ENCODE data around the gene RORC. TPM values are rescaled to one million over a fixed set of nuclear protein-coding genes. Genes with fewer than 3 reads are reported as not detected.

RORC gene
- not detected for polyA plus RNA-seq (2012; ENCODE audit: insufficient read length, low read depth)

DNA sequence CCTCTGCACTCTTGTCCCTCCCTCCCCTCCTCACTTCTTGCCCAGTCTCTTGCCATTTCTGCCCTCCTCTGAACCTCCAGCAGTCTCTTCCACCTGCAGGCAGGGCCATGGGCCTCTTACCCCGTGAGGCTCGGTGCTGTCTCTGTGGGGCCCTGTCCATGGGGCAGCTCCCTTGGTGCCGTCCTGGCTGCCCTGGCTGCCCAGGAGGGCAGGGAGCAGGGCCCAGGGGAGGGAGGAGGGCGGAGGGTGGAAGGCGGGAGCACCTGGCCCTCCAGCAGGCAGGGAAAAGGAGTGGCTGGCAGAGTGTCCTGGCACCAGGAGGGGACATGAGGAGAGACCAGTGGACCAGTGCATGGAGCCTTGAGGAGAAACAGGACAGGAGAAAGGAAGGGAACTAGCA is at the start of gene RORC:
TSS of gene RORC (minus strand) at position 198 of the 400 bp plus-strand sequence. CDS start at position 160, 38 bp downstream.
- TF ChIP-seq, protein P1, sequence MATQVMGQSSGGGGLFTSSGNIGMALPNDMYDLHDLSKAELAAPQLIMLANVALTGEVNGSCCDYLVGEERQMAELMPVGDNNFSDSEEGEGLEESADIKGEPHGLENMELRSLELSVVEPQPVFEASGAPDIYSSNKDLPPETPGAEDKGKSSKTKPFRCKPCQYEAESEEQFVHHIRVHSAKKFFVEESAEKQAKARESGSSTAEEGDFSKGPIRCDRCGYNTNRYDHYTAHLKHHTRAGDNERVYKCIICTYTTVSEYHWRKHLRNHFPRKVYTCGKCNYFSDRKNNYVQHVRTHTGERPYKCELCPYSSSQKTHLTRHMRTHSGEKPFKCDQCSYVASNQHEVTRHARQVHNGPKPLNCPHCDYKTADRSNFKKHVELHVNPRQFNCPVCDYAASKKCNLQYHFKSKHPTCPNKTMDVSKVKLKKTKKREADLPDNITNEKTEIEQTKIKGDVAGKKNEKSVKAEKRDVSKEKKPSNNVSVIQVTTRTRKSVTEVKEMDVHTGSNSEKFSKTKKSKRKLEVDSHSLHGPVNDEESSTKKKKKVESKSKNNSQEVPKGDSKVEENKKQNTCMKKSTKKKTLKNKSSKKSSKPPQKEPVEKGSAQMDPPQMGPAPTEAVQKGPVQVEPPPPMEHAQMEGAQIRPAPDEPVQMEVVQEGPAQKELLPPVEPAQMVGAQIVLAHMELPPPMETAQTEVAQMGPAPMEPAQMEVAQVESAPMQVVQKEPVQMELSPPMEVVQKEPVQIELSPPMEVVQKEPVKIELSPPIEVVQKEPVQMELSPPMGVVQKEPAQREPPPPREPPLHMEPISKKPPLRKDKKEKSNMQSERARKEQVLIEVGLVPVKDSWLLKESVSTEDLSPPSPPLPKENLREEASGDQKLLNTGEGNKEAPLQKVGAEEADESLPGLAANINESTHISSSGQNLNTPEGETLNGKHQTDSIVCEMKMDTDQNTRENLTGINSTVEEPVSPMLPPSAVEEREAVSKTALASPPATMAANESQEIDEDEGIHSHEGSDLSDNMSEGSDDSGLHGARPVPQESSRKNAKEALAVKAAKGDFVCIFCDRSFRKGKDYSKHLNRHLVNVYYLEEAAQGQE (IDR thresholded peaks at IDR 0.05; ENCODE audit: insufficient read depth in 1 of 2, low read depth in 2 of 2, low read length in 2 of 2): no peak
- TF ChIP-seq POLR2AphosphoS5 (IDR thresholded peaks at IDR 0.05; ENCODE audit: low read depth, low read length): no peak
- no peak for TF ChIP-seq FOXP2 (optimal IDR thresholded peaks at IDR 0.05; ENCODE audit: borderline replicate concordance, extremely low read depth, extremely low read length, insufficient read depth)
- TF ChIP-seq SIN3A (IDR thresholded peaks at IDR 0.05; ENCODE audit: borderline replicate concordance, insufficient read depth, low read length): no peak
- TF ChIP-seq TAF1 (IDR thresholded peaks at IDR 0.05; ENCODE audit: borderline replicate concordance, insufficient read depth, low read length): no peak

- TF ChIP-seq SIN3A (IDR thresholded peaks at IDR 0.05; ENCODE audit: borderline replicate concordance, insufficient read depth, low read length) (no peak), FOXP2 (optimal IDR thresholded peaks at IDR 0.05; ENCODE audit: borderline replicate concordance, extremely low read depth, extremely low read length, insufficient read depth) (no peak), TAF1 (IDR thresholded peaks at IDR 0.05; ENCODE audit: borderline replicate concordance, insufficient read depth, low read length) (no peak), POLR2AphosphoS5 (IDR thresholded peaks at IDR 0.05; ENCODE audit: low read depth, low read length) (no peak)
- TF ChIP-seq, protein P1 (IDR thresholded peaks at IDR 0.05; ENCODE audit: insufficient read depth in 1 of 2, low read depth in 2 of 2, low read length in 2 of 2): no peak
Measured at GRCh38 chr1:151875419-151876097, 44.0 kb upstream of the RORC start.

DNA sequence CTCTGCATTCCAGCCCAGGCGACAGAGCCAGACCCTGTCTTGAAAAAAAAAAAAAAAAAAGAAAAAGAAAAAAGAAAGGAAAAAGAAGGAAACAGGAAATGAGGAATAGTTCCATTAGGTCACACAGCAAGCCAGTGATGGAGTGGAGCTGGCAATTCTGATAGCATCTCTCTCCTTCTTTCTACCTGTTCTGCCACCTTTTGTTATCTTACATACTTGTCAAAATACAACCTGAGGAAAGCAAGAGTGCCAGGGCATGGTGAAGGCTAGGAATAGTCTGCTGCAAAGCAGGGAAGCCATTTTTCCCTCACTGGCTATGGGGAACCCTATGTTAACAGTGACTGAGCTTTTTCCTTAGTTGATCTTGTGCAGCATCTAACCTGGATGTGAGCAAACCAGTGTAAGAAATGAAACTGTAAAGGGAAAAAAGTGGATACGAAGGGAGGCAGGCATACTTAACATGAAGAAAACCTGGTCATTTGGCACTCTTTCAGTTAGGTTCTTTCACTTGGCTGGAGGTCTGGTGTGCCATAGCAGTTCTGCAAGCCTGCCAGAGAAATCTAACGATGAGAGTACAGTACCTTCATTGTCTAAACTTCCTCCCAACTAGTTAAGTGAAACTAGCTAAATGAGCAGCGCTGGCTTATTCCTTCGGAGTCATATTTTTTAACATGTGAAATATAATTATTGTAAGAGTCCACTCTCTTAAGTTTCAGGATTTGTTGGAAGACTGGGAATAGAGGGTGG is 39.9 kb upstream of the RORC start:
- TF ChIP-seq, protein P1 (IDR thresholded peaks at IDR 0.05; ENCODE audit: insufficient read depth in 1 of 2, low read depth in 2 of 2, low read length in 2 of 2): no peak
- TF ChIP-seq SIN3A (IDR thresholded peaks at IDR 0.05; ENCODE audit: borderline replicate concordance, insufficient read depth, low read length) (no peak), POLR2AphosphoS5 (IDR thresholded peaks at IDR 0.05; ENCODE audit: low read depth, low read length) (no peak), FOXP2 (optimal IDR thresholded peaks at IDR 0.05; ENCODE audit: borderline replicate concordance, extremely low read depth, extremely low read length, insufficient read depth) (no peak), TAF1 (IDR thresholded peaks at IDR 0.05; ENCODE audit: borderline replicate concordance, insufficient read depth, low read length) (no peak)

DNA sequence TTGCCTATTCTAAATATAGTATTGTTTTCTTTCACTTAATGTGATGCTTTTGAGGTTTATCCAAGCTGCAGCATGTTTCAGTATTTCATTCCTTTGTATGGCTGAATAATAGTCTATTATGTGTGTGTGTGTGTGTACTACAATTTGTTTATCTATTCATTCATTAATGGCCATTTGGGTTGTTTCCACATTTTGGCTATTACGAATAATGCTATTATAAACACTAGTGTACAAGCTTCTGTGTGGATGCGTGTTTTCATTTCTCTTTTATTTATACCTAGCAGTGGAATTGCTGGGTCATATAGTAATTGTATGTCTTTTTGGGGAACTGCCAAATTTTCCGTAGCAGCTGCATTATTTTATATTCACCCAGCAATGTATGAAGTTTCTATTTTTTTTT is 36.9 kb upstream of the RORC start:
- TF ChIP-seq TAF1 (IDR thresholded peaks at IDR 0.05; ENCODE audit: borderline replicate concordance, insufficient read depth, low read length) (no peak), POLR2AphosphoS5 (IDR thresholded peaks at IDR 0.05; ENCODE audit: low read depth, low read length) (no peak), FOXP2 (optimal IDR thresholded peaks at IDR 0.05; ENCODE audit: borderline replicate concordance, extremely low read depth, extremely low read length, insufficient read depth) (no peak), SIN3A (IDR thresholded peaks at IDR 0.05; ENCODE audit: borderline replicate concordance, insufficient read depth, low read length) (no peak)
- TF ChIP-seq, protein P1 (IDR thresholded peaks at IDR 0.05; ENCODE audit: insufficient read depth in 1 of 2, low read depth in 2 of 2, low read length in 2 of 2): no peak

Data from PFSK-1 (cell line).